Aorta (tissue), 5 donors: ENCODE results near the gene GGA1. TPM values are rescaled to one million over a fixed set of nuclear protein-coding genes. Genes with fewer than 3 reads are reported as not detected.

ENCODE experiments used
- ATAC-seq: fragments of 200-7000 bp; cut with Tn5 transposase; one replicate; pipeline ENCODE4 v1.9.1; 2022; ENCODE audit warnings: moderate library complexity; ENCODE audit not compliant: low FRiP score
- DNase-seq, 2 donors: peaks; one replicate each; pipeline ENCODE4 v3.0.0-alpha.2; 2020
- H3K27ac ChIP-seq, 2 donors: one replicate each; pipeline ENCODE4 v1.5.1; 2013; ENCODE audit warnings: low read length in 2 of 2, mild to moderate bottlenecking in 2 of 2, moderate library complexity in 2 of 2, control low read depth in 1 of 2, inconsistent platforms in 1 of 2, low read depth in 1 of 2
- H3K27me3 ChIP-seq, 2 donors: one replicate each; pipeline ENCODE4 v1.6.1; 2013; ENCODE audit warnings: control low read depth in 1 of 2, low read length in 1 of 2, mild to moderate bottlenecking in 1 of 2, moderate library complexity in 1 of 2; ENCODE audit not compliant: insufficient read depth in 2 of 2, control insufficient read depth in 1 of 2
- H3K36me3 ChIP-seq, 2 donors: one replicate each; pipeline ENCODE4 v1.6.1; 2013; ENCODE audit warnings: control low read depth in 1 of 2, low read length in 1 of 2, mild to moderate bottlenecking in 1 of 2; ENCODE audit not compliant: insufficient read depth in 2 of 2, control insufficient read depth in 1 of 2
- H3K4me1 ChIP-seq, 2 donors: one replicate each; pipeline ENCODE4 v1.6.1; 2013; ENCODE audit warnings: low read length in 2 of 2, control low read depth in 1 of 2, mild to moderate bottlenecking in 1 of 2, moderate library complexity in 1 of 2; ENCODE audit not compliant: insufficient read depth in 2 of 2, control insufficient read depth in 1 of 2
- H3K4me3 ChIP-seq, 2 donors: one replicate each; pipeline ENCODE4 v1.5.1; 2013; ENCODE audit warnings: low read length in 2 of 2, control low read depth in 1 of 2, mild to moderate bottlenecking in 1 of 2
- H3K9me3 ChIP-seq: one replicate; pipeline ENCODE4 v1.6.1; 2013; ENCODE audit warnings: mild to moderate bottlenecking, low read length; ENCODE audit not compliant: control insufficient read depth
- WGBS, 2 donors: extraction: QIAGEN DNeasy Blood & Tissue Kit; methylation state at CpG; one replicate each; pipeline ENCODE4 v1.1.7; 2013; 5-methylcytosine and 5-hydroxymethylcytosine counted together
- intact Hi-C, 2 donors: fragments of 100-400 bp; cut with DNase I; formaldehyde crosslinking; loops; one replicate each; pipeline versions ENCODE4 v1.14.2 to v1.15.0; 2022
- polyA plus RNA-seq, 2 donors: library from polyadenylated mRNA; stranded (reverse); fragments of 200-250 nt; gene quantifications; one replicate each; pipeline ENCODE4 v1.2.3, GENCODE V29; 2013
- total RNA-seq, 2 donors: library from RNA; stranded (reverse); fragmentation: NEBNext Ultra II Directional; extraction: Animal tissue kit (Norgen Biotek cat#: 25700); gene quantifications; one replicate each; pipeline ENCODE4 v1.2.1, GENCODE V29; 2021
- donor health status: healthy with polysubstance abuse.
- donor health status: Bipolar disorder and iron deficiency.
- donor health status: DM: no; HTN: no; CAD: no.
- donor health status: DM: no; HTN: no; CAD: no.
- donor health status: DM: yes; HTN: yes; CAD: no.

Gene GGA1
- total and polyA plus RNA-seq, 4 donors = 14.4 to 68.7 (median 49.2) TPM

DNA sequence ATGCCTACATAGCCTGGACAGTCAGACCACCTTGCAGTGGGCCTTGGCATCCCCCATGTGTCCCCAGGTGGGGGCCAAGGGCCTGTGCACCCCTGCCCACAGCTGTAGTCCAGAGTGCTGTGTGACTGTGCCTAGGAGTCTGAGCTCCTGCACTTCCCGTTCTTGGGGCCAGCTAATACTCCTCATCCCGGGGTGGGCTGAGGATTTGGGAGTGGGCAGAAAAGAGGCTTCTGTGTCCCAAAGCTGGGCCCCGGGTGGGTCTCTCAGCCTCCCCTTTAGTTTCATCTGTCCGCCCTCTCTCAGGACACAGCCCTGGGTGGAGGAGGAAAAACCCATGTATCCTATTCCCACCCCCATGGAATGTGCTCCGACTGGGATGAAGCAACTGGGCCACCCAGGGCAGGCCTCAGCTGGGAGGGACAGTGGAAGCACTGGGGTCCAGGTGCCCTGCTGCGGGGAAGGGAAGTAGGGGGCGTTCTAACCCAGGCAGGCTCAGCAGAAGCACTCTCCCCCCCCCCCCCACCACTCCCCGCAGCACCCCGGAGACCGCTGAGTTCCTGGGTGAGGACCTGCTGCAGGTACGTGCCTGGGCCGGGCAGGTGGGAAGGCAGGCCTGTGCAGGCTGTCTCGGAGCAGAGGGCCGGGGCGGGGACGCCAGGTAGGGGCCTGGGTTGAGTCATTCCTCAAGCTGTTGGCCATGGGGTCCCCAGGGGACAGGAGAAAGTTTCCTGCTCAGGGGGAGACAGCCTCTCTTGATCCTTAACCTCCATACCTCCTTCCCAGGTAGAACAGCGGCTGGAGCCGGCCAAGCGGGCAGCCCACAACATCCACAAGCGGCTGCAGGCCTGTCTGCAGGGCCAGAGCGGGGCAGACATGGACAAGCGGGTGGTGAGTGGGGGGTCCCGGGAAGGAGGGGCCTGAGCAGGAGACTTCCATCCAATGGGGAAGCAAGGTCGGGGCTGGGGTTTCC, 32.2 kb downstream of the GGA1 start:
- Histone ChIP-seq H3K27me3 (no peaks in the 10 kb centered on the region), H3K36me3 (no peaks in the 10 kb centered on the region), H3K9me3 (no peaks in the 10 kb centered on the region), H3K27ac (no peak overlapping the region), H3K4me3 (no peak overlapping the region), H3K4me1 (no peaks in the 10 kb centered on the region)
- intact Hi-C loops = loop anchor here in 1 of 2 donors (2.0 kb wide), 1 partner anchor 144 kb away; no protein-coding TSS in a partner anchor
- WGBS, 2 donors = 86 to 88% methylated on average over 20 to 24 of the region's 24 CpGs
- ATAC-seq = no peak
- DNase-seq = no peak

DNA sequence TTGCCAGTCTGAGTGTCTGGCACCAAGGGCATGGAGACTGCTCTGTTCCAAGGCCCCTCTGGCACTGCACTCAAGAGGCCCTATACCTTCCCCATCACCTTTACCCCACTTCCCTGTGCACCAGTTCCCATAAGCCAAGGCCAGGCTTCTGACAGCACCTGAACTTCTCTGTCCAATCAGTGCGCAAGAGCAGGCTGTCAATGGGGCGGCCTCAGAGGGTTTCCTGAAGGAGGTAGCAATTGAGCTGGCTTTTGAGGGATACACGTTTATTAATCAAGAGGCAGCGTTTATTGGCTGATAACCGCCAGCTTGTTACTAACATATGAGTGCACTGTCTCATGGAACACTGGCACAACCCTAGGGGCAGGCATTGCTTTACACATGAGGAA, 32.9 kb downstream of the GGA1 start:
- Histone ChIP-seq H3K27me3 (no peaks in the 10 kb centered on the region), H3K36me3 (no peaks in the 10 kb centered on the region), H3K9me3 (no peaks in the 10 kb centered on the region), H3K4me1 (no peaks in the 10 kb centered on the region), H3K27ac (no peak overlapping the region), H3K4me3 (no peak overlapping the region)
- no peak for ATAC-seq
- intact Hi-C loops = loop anchor here in 1 of 2 donors (2.0 kb wide), 1 partner anchor 143 kb away; no protein-coding TSS in a partner anchor
- no peak for DNase-seq
- 93 to 94% methylated on average over 5 of the region's 5 CpGs for WGBS, 2 donors

DNA sequence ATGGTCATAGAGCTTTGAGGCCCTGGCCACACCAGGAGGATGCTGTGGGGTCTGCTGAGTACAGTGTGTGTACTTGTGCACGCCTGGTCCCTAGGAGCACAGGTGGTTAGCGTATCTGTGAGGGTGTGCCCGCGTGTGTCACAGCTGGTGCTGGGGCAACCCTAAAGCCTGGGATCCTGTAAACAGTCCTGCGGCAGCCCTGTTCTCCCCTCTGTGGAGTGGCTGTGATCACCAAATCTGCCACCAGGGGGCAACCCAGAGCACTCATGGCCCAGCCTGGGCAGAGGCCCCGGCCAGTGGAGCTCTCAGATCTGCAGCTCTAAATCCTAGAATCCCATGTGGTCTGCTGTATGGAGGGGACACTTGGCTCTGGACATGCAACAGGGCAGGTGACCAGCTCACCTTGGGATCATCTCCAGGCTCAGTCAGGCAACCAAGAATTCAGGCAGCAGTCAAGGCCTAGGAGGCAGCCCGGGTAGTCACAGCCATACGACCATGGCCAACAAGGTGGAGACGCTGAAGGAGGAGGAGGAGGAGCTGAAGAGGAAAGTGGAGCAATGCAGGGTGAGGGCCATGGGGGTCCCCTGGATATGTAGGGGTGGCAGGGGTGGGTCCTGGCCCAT, 34.7 kb downstream of the GGA1 start:
- Histone ChIP-seq H3K27me3 (no peaks in the 10 kb centered on the region), H3K9me3 (no peaks in the 10 kb centered on the region), H3K4me3 (no peak overlapping the region), H3K27ac (no peak overlapping the region), H3K4me1 (no peaks in the 10 kb centered on the region), H3K36me3 (no peaks in the 10 kb centered on the region)
- peak; percentile 90 to 96 for DNase-seq
- ATAC-seq = peak; percentile 88
- intact Hi-C loops = loop anchor here (1.0 to 2.0 kb wide), 2 partner anchors 37 to 38 kb away; no protein-coding TSS in a partner anchor
- 30 to 33% methylated on average over 9 of the region's 9 CpGs for WGBS, 2 donors

DNA sequence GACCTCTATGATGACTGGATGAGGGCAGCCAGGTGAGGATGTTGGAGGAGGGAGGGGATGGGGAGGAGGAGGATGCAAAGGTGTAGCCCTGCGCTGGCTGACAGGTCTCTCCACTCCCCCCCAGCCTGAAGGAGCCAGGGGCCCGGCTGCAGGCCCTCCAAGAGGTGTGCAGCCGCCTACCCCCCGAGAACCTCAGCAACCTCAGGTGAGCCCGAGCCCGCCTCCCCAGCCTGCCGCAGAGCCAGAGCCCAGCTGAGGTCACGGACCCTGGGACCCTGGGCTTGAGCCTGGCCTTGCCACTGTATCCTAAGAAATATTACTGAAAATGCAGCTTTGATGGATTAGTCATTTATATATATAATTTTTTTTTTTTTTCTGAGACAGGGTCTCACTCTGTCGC, 38.7 kb downstream of the GGA1 start:
- Histone ChIP-seq H3K36me3 (no peaks in the 10 kb centered on the region), H3K4me3 (no peak overlapping the region), H3K9me3 (no peaks in the 10 kb centered on the region), H3K27ac (no peak overlapping the region), H3K4me1 (no peaks in the 10 kb centered on the region), H3K27me3 (no peaks in the 10 kb centered on the region)
- WGBS, 2 donors = 91 to 95% methylated on average over 9 of the region's 9 CpGs
- intact Hi-C loops = no loop called here
- ATAC-seq = no peak
- DNase-seq = no peak

DNA sequence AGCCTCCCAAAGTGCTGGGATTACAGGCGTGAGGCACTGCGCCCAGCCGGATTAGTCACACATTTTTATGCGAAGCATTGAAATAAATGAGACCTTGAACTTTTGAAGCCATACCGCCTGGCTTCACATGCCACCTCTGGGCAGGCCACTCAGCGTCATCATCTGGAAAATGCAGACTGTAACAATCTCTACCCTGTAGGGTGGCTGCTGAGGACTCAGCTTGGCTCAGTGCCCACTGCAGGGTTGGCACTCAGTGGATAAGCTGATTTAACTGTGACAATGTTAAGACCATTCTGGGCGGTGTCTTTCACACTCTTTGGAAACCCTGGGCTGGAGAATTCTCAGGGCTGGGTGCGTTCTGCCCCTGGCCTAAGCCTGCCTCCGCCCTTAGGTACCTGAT, 39.3 kb downstream of the GGA1 start:
- Histone ChIP-seq H3K4me3 (no peak overlapping the region), H3K36me3 (no peaks in the 10 kb centered on the region), H3K27me3 (no peaks in the 10 kb centered on the region), H3K27ac (no peak overlapping the region), H3K4me1 (no peaks in the 10 kb centered on the region), H3K9me3 (no peaks in the 10 kb centered on the region)
- intact Hi-C loops = no loop called here
- ATAC-seq (no peak), DNase-seq (no peak)
- 69 to 76% methylated on average over 9 of the region's 9 CpGs for WGBS, 2 donors

DNA sequence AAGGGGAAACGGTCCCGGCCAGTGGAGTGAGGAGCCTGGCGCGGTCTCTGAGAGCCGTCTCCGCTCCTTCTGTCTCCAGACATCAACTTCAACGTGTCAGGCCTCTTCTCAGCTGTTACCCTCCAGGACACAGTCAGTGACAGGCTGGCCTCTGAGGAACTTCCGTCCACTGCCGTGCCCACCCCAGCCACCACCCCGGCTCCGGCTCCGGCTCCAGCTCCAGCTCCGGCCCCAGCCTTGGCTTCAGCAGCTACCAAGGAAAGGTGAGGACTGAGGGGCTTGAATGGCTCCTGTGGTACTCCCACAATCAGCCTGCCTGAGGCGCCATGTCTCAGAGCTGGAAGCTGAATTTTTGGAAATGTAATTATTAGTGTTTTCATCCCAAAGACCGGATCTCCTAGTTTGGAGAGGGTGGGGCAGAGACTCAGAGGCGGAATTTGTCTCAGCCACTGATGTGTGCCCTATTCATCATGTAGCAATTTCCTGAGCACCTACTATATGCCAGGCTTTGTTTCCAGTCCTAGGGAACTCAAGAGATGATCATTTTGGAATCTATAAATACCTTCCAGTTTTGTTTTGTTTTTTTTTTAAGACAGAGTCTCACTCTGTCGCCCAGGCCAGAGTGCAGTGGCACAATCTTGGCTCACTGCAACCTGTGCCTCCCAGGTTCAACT, 42.0 kb downstream of the GGA1 start:
- no peaks in the 10 kb centered on the region for H3K36me3 ChIP-seq
- no peak for ATAC-seq
- intact Hi-C loops = no loop called here

DNA sequence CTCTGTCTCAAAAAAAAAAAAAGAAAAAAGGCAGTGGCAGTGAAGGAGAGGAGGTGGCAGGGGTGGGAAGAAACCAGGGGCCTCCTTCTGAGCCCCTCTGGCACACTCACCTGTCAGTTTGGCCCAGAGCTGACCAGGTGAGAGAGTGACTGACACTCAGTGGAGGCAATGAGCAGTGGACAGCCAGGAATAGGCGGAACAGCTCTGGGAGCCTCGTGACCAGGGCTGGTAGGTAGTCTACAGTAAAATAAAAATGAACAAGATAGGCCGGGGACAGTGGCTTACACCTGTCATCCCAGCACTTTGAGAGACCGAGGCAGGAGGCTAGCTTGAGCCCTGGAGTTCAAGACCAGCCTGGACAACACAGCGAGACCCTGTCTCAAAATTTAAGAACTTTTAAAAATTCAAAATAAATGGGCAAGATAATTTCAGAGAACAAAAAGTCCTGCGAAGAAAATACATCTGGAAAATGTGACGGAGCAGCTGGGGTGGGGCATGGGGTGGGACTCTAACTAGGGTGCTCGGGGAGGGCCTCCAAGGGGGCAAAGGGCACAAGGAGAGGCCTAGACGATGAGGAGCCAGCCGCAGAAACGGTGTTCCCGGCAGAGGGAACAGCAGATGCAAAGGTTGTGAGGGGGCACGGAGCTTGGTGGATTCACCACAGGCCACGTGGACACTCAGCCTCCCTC, 46.1 kb downstream of the GGA1 start:
- H3K27me3 ChIP-seq = no peaks in the 10 kb centered on the region
- H3K9me3 ChIP-seq = no peaks in the 10 kb centered on the region
- no peak overlapping the region for H3K27ac ChIP-seq
- ATAC-seq (no peak), DNase-seq (no peak)
- no peaks in the 10 kb centered on the region for H3K36me3 ChIP-seq
- intact Hi-C loops = no loop called here
- 89 to 90% methylated on average over 12 to 14 of the region's 14 CpGs for WGBS, 2 donors
- H3K4me1 ChIP-seq = no peaks in the 10 kb centered on the region
- H3K4me3 ChIP-seq = no peak overlapping the region

More for the DNA sequence above, 42.0 kb downstream of the GGA1 start:
- Histone ChIP-seq H3K4me1 (no peaks in the 10 kb centered on the region), H3K27ac (no peak overlapping the region), H3K9me3 (no peaks in the 10 kb centered on the region), H3K27me3 (no peaks in the 10 kb centered on the region), H3K4me3 (no peak overlapping the region)
- 96% methylated on average over 17 of the region's 17 CpGs for WGBS, 2 donors
- no peak for DNase-seq

DNA sequence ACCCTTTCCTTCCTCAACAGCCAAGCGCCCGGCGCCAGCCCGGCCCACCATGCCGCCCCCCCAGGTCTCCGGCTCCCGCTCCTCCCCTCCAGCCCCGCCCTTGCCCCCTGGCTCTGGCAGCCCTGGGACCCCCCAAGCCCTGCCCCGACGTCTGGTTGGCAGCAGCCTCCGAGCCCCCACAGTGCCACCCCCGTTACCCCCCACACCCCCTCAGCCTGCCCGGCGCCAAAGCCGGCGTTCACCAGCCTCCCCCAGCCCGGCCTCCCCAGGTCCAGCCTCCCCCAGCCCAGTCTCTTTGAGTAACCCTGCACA, 46.6 kb downstream of the GGA1 start:
- intact Hi-C loops = no loop called here
- 89 to 98% methylated on average over 10 to 17 of the region's 17 CpGs for WGBS, 2 donors

More for the DNA sequence above, 46.6 kb downstream of the GGA1 start:
- Histone ChIP-seq H3K27me3 (no peaks in the 10 kb centered on the region), H3K9me3 (no peaks in the 10 kb centered on the region), H3K4me1 (no peaks in the 10 kb centered on the region), H3K4me3 (no peak overlapping the region), H3K27ac (no peak overlapping the region), H3K36me3 (no peaks in the 10 kb centered on the region)
- ATAC-seq = no peak
- no peak for DNase-seq
